MCF 10A (cell line): ENCODE results near the gene MICAL3. TPM values are rescaled to one million over a fixed set of nuclear protein-coding genes. Genes with fewer than 3 reads are reported as not detected.

Experiments used
- BruUV-seq: library from RNA; stranded (reverse); fragments of 400-500 nt; replicated peaks from 2 replicates; lab custom pipeline; 2021; lab: Mats Ljungman, UMichigan
- CTCF ChIA-PET: fragments of 300-600 bp; sonication (Branson Sonifier 250); formaldehyde crosslinking; extraction: SDS; loops from one replicate; lab custom pipeline; 2021; ENCODE audit warnings: antibody characterized with exemption, inconsistent platforms; lab: Yijun Ruan, JAX
- POLR2A ChIA-PET: fragments of 300-600, 350-650 bp; sonication (Branson Sonifier 250); formaldehyde crosslinking; extraction: SDS; loops from one replicate; lab custom pipeline; 2020; ENCODE audit warnings: antibody characterized with exemption, inconsistent platforms; lab: Yijun Ruan, JAX
- DNase-seq: peaks from one replicate; pipeline ENCODE4 v3.0.0-alpha.2; 2018; ENCODE audit not compliant: unreplicated experiment
- H3K27ac Mint-ChIP-seq: one replicate; pipeline ENCODE4 v1.8.0; 2022; ENCODE audit warnings: mild to moderate bottlenecking, low read depth, mixed read lengths; ENCODE audit not compliant: unreplicated experiment
- H3K27me3 Mint-ChIP-seq: one replicate; pipeline ENCODE4 v1.8.0; 2022; ENCODE audit warnings: mixed read lengths; ENCODE audit not compliant: insufficient read depth, unreplicated experiment
- H3K36me3 Mint-ChIP-seq: one replicate; pipeline ENCODE4 v1.8.0; 2022; ENCODE audit warnings: mild to moderate bottlenecking, moderate library complexity, mixed read lengths; ENCODE audit not compliant: insufficient read depth, unreplicated experiment
- H3K4me1 Mint-ChIP-seq: one replicate; pipeline ENCODE4 v1.8.0; 2022; ENCODE audit warnings: mixed read lengths; ENCODE audit not compliant: insufficient read depth, unreplicated experiment
- H3K4me3 Mint-ChIP-seq: one replicate; pipeline ENCODE4 v1.8.0; 2022; ENCODE audit warnings: mild to moderate bottlenecking, moderate library complexity, mixed read lengths; ENCODE audit not compliant: unreplicated experiment
- H3K9me3 Mint-ChIP-seq: one replicate; pipeline ENCODE4 v1.8.0; 2022; ENCODE audit warnings: mixed read lengths; ENCODE audit not compliant: unreplicated experiment
- intact Hi-C: fragments of 100-400 bp; cut with micrococcal nuclease; formaldehyde crosslinking; loops from 2 replicates; pipeline ENCODE4 v1.14.1; 2022
- total RNA-seq: library from RNA; stranded (reverse); gene quantifications from 2 replicates; pipeline ENCODE4 v1.2.3, GENCODE V29; 2022
- TF ChIP-seq, protein P1 (sequence below): fragments of 200-600 bp; IDR thresholded peaks from one replicate; pipeline ENCODE4 v1.8.0; 2022; ENCODE audit warnings: antibody characterized with exemption, mild to moderate bottlenecking; ENCODE audit not compliant: unreplicated experiment

Gene MICAL3
- total RNA-seq, 1 experiment from 2014 or later = 54.1 TPM

DNA sequence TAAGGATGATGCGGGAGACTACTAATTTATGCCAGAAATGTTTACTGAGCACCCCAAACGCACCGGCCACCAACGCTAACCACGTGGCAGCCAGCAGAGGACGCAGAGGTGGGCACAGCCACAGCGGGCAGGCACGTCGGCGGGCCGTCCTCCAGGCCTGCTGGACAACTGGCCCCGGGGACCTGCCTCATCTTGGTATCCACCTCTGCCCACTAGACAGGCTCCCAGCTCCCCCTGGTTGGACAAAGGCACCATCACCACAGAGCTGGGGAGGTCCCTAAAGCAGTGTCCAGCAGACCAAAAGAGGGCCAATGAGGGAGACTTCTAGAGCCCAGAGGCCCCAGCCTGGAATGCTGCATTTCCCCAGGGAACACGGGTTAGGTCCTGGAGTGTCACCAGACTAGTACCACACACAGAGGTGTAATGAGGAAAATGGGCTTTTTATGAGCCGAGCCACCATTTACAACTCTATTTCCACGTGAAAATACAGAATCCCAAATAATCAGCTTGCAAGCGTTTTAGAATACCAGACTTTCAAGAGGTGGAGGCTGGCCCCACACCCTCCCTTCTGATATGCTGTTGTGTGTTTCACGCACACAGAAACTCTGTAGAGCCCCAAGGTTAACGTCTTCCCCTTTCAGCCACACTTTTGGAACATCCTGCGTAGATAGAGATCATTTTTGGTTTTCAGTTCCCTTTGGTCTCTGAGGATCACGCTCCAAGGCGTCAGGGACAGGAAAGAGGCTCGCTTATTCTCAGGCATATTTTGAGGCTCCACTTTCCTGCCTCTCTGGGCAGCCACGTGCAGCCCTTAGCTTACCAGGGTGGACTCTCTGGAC lies 226.4 kb downstream of the MICAL3 start:
- CTCF ChIA-PET = interaction anchor here (1.4 to 1.7 kb wide), 2 partner anchors 13 to 32 kb away, joined by 3 read pairs; no protein-coding TSS in a partner anchor
- H3K27ac Mint-ChIP-seq = no peak overlapping the region
- H3K4me1 Mint-ChIP-seq = no peaks in the 10 kb centered on the region
- intact Hi-C loops = no loop called here
- DNase-seq = no peak
- H3K27me3 Mint-ChIP-seq = no peaks in the 10 kb centered on the region
- H3K36me3 Mint-ChIP-seq = peaks cover under 1% of the 10 kb centered on the region
- H3K4me3 Mint-ChIP-seq = no peak overlapping the region
- BruUV-seq = no TSS peak
- no peaks in the 10 kb centered on the region for H3K9me3 Mint-ChIP-seq
- TF ChIP-seq, protein P1, sequence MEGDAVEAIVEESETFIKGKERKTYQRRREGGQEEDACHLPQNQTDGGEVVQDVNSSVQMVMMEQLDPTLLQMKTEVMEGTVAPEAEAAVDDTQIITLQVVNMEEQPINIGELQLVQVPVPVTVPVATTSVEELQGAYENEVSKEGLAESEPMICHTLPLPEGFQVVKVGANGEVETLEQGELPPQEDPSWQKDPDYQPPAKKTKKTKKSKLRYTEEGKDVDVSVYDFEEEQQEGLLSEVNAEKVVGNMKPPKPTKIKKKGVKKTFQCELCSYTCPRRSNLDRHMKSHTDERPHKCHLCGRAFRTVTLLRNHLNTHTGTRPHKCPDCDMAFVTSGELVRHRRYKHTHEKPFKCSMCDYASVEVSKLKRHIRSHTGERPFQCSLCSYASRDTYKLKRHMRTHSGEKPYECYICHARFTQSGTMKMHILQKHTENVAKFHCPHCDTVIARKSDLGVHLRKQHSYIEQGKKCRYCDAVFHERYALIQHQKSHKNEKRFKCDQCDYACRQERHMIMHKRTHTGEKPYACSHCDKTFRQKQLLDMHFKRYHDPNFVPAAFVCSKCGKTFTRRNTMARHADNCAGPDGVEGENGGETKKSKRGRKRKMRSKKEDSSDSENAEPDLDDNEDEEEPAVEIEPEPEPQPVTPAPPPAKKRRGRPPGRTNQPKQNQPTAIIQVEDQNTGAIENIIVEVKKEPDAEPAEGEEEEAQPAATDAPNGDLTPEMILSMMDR = no peak
- POLR2A ChIA-PET = no interaction called here

DNA sequence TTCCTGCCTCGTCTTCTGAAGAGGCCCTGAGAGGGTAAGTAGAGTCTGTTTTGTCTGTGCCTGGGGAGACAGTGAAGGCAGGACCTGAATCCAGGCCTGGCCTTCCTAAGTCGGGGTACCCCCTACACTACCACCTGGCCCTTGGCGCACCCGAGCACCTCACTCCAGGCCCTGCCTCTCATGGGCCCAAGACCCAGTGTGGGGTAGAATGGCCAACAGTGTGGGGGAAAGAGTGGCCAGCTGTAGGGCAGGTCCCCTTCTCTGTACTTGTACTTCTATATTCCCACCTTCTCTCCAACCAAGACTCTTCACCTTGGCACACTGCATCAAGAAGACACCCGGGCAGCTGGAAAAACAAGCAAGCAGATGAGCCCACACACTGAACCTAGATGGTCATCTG lies 227.7 kb downstream of the MICAL3 start:
- TF ChIP-seq, protein P1 = no peak
- H3K27ac Mint-ChIP-seq = no peak overlapping the region
- no peaks in the 10 kb centered on the region for H3K36me3 Mint-ChIP-seq
- no peak overlapping the region for H3K4me3 Mint-ChIP-seq
- intact Hi-C loops = no loop called here
- no peaks in the 10 kb centered on the region for H3K4me1 Mint-ChIP-seq
- no peak for DNase-seq
- no peaks in the 10 kb centered on the region for H3K27me3 Mint-ChIP-seq
- CTCF ChIA-PET = interaction anchor here (0.7 to 1.4 kb wide), 2 partner anchors 34 to 670 kb away, joined by 3 read pairs; no protein-coding TSS in a partner anchor
- POLR2A ChIA-PET = no interaction called here
- BruUV-seq = no TSS peak
- no peaks in the 10 kb centered on the region for H3K9me3 Mint-ChIP-seq

DNA sequence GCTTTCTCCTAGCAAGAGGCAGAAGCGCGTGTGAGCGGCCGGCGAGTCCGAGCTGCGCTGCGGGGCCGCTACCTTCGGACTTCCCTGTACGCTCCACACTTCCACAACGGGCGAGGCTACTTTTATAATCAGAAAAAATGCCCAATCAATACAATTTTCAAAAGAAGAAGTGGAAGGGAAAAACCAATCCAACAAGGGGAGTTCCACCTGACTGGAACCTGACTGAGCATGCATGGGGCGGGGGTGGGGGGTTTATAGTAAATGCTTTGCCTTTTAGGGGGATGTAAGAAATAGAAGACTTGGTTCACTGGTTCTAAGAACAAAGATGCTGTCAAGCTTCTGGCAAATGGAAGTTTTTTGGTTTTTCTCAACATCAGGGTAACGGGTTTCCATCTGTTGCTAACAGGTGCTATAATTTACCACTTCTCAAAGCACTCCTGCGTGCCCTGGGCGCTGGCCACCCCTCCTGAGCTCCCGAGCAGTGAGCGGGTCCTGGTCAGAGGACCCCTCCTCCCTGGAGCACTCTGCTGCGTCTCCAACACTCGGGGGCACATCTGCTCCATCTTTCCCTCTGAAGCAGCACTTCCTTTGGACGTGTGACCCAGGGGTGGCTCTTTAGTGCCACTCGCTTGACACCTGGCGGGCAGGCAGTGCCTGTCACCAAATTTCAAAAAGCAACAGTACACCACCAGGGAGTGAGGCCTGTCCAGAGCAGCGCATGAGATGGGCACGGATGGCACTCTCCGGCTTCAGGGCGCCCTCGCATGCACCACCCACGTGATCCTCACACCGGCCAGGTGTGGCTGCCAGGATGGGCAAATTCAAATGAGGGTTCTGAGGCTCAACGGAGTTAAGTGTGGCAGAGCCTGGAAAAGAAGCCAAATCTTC lies 228.5 kb downstream of the MICAL3 start:
- H3K4me3 Mint-ChIP-seq = no peak overlapping the region
- CTCF ChIA-PET = interaction anchor here (0.7 to 2.2 kb wide), 3 partner anchors 9 to 669 kb away, joined by 3 to 4 read pairs (median 3); no protein-coding TSS in a partner anchor
- DNase-seq = no peak

More for the DNA sequence above, 228.5 kb downstream of the MICAL3 start:
- Mint-ChIP-seq H3K9me3 (no peaks in the 10 kb centered on the region), H3K36me3 (peaks cover 5% of the 10 kb centered on the region), H3K4me1 (no peaks in the 10 kb centered on the region), H3K27me3 (no peaks in the 10 kb centered on the region), H3K27ac (no peak overlapping the region)
- TF ChIP-seq, protein P1 = no peak
- intact Hi-C loops = no loop called here
- no TSS peak for BruUV-seq
- POLR2A ChIA-PET = no interaction called here
